ENCODE measurements around the gene FZR1. TPM values are rescaled to one million over a fixed set of nuclear protein-coding genes. Genes with fewer than 3 reads are reported as not detected.

Gene FZR1
- polyA plus RNA-seq, 3 donors, result 7.7 to 44.6 (median 9.4) TPM

- intact Hi-C loops (cut with micrococcal nuclease), result loop anchor here in 1 of 2 donors (5.0 kb wide), 1 partner anchor 147 kb away; no protein-coding TSS in a partner anchor
- Histone ChIP-seq H3K79me2 (ENCODE audit: insufficient read depth, low read length) (no peaks in the 10 kb centered on the region), H3K4me3 (replicated peaks in 1 of 3; ENCODE audit: low read depth in 2 of 3, low read length in 3 of 3) (no peak overlapping the region), H3K9me3 (replicated peaks in 1 of 2; ENCODE audit: control insufficient read depth in 1 of 2, insufficient read depth in 1 of 2, low read length in 2 of 2) (no peaks in the 10 kb centered on the region), H2AFZ (ENCODE audit: insufficient read depth, low read depth, low read length, poor library complexity, severe bottlenecking) (no peak overlapping the region), H3K36me3 (replicated peaks in 1 of 2; ENCODE audit: control insufficient read depth in 1 of 2, insufficient read depth in 2 of 2, low read length in 2 of 2) (no peaks in the 10 kb centered on the region), H3K4me1 (ENCODE audit: control insufficient read depth in 1 of 2, insufficient read depth in 2 of 2, low read length in 2 of 2) (peaks cover 3 to 8% of the 10 kb centered on the region in 2 donors), H3K27me3 (ENCODE audit: control insufficient read depth in 2 of 2, insufficient read depth in 2 of 2, low read length in 2 of 2) (no peaks in the 10 kb centered on the region), H3K4me2 (replicated peaks; ENCODE audit: extremely low read depth, low read length, poor library complexity, severe bottlenecking) (no peak overlapping the region), H3K27ac (ENCODE audit: low read depth in 1 of 2, low read length in 2 of 2) (no peak overlapping the region), H3K9ac (ENCODE audit: insufficient read depth, low read length, poor library complexity, severe bottlenecking) (no peak overlapping the region), H4K20me1 (ENCODE audit: insufficient read depth, low read length) (peaks cover 7% of the 10 kb centered on the region)
- WGBS (ENCODE audit: insufficient coverage), result 100% methylated on average over 5 of the region's 8 CpGs
- Mint-ChIP-seq H3K36me3 (no peaks in the 10 kb centered on the region), H3K27ac (no peak overlapping the region), H3K4me1 (peaks cover 12% of the 10 kb centered on the region), H3K27me3 (ENCODE audit: low read depth in 3 of 3) (peaks cover 4 to 15% (median 12%) of the 10 kb centered on the region in 3 donors), H3K9me3 (peaks cover 0 to 4% (median 0%) of the 10 kb centered on the region in 7 donors), H3K4me3 (no peak overlapping the region)
- no peak for DNase-seq
- no peak for TF ChIP-seq CTCF (IDR thresholded peaks at IDR 0.05)
These were observed 32.1 kb upstream of the FZR1 start for GRCh38 chr19:3474010-3474409.

- TF ChIP-seq CTCF (IDR thresholded peaks at IDR 0.05), result no peak
- Histone ChIP-seq H3K4me1 (ENCODE audit: control insufficient read depth in 1 of 2, insufficient read depth in 2 of 2, low read length in 2 of 2) (peaks cover 7 to 14% of the 10 kb centered on the region in 2 donors), H2AFZ (ENCODE audit: insufficient read depth, low read depth, low read length, poor library complexity, severe bottlenecking) (no peak overlapping the region), H3K27me3 (ENCODE audit: control insufficient read depth in 2 of 2, insufficient read depth in 2 of 2, low read length in 2 of 2) (no peaks in the 10 kb centered on the region), H3K4me3 (replicated peaks in 1 of 3; ENCODE audit: low read depth in 2 of 3, low read length in 3 of 3) (no peak overlapping the region), H3K9ac (ENCODE audit: insufficient read depth, low read length, poor library complexity, severe bottlenecking) (no peak overlapping the region), H3K79me2 (ENCODE audit: insufficient read depth, low read length) (no peaks in the 10 kb centered on the region), H4K20me1 (ENCODE audit: insufficient read depth, low read length) (peaks cover 1% of the 10 kb centered on the region), H3K36me3 (replicated peaks in 1 of 2; ENCODE audit: control insufficient read depth in 1 of 2, insufficient read depth in 2 of 2, low read length in 2 of 2) (no peaks in the 10 kb centered on the region), H3K4me2 (replicated peaks; ENCODE audit: extremely low read depth, low read length, poor library complexity, severe bottlenecking) (no peak overlapping the region), H3K27ac (ENCODE audit: low read depth in 1 of 2, low read length in 2 of 2) (no peak overlapping the region), H3K9me3 (replicated peaks in 1 of 2; ENCODE audit: control insufficient read depth in 1 of 2, insufficient read depth in 1 of 2, low read length in 2 of 2) (no peaks in the 10 kb centered on the region)
- H3K4me1 Mint-ChIP-seq, result peaks cover 17% of the 10 kb centered on the region
- WGBS (ENCODE audit: insufficient coverage), result 79% methylated on average over 2 of the region's 2 CpGs
- peaks cover 1 to 16% (median 12%) of the 10 kb centered on the region in 3 donors for H3K27me3 Mint-ChIP-seq (ENCODE audit: low read depth in 3 of 3)
- DNase-seq, result no peak
- H3K4me3 Mint-ChIP-seq, result no peak overlapping the region
- H3K27ac Mint-ChIP-seq, result no peak overlapping the region
- intact Hi-C loops (cut with micrococcal nuclease), result loop anchor here in 1 of 2 donors (5.0 kb wide), 1 partner anchor 147 kb away; no protein-coding TSS in a partner anchor
- H3K36me3 Mint-ChIP-seq, result no peaks in the 10 kb centered on the region
- H3K9me3 Mint-ChIP-seq, result peaks cover 0 to 4% (median 0%) of the 10 kb centered on the region in 7 donors
These were observed 31.5 kb upstream of the FZR1 start for GRCh38 chr19:3474614-3475013.

Data from CD14-positive monocyte (primary cell).